ENCODE results near the gene GDA. TPM values are rescaled to one million over a fixed set of nuclear protein-coding genes. Genes with fewer than 3 reads are reported as not detected.

The GDA gene
- total RNA-seq, 2 donors from 2014 or later, result 1.6 to 4.4 TPM

DNA sequence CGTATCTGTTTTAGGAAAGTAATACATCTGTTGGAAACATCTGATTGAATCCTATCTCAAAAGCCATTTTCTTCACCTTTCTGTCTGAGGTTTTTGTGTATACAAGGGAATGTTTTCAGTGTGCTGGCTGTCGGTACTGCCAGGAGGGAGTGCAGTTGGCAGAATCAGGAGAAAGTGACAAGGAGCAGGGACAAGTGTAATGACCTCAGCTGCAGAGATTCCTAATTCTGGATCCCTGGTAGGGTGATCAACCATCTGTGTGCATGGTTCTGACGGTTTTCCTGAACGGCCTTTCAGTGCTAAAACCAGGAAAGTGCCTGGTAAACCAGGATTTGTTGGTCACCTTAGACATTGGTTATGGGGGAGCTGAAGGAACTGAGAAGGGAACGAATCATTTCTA is 1.6 kb upstream of the GDA start:
- no peaks in the 10 kb centered on the region for H3K36me3 ChIP-seq (replicated peaks in 1 of 2; ENCODE audit: insufficient read depth in 1 of 2, low read depth in 2 of 2)
- DNase-seq (no peak), ATAC-seq (no peak)
- no peak overlapping the region for H3K27ac ChIP-seq
- H3K27me3 ChIP-seq, result no peaks in the 10 kb centered on the region
- intact Hi-C loops (cut with DNase I), result no loop called here
- peaks cover 10% of the 10 kb centered on the region for H3K4me1 ChIP-seq
- no peak overlapping the region for H3K4me3 ChIP-seq
- 57 to 59% methylated on average over 5 of the region's 5 CpGs for WGBS, 2 donors
- TF ChIP-seq POLR2A (IDR thresholded peaks at IDR 0.05), result no peak
- TF ChIP-seq CTCF (IDR thresholded peaks at IDR 0.05), result no peak
- no peaks in the 10 kb centered on the region for H3K9me3 ChIP-seq

DNA sequence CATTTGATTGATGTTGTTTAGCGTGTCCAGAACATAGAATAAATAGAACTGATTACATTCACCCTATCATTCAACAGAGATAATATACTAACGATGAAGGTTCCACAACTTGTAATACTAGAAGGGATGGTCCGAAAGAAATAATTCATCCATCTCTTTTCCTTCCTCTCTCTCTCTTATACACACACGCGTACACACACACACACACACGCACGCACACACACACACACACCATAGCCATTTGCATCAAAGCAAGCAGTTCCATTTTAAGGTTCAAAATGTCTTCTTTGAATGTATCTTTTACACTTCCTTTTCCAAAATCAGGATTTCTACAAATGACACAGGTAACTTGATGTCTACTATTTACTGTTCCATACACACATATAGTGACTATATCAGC is 887 bp downstream of the GDA start:
- DNase-seq (no peak), ATAC-seq (no peak)
- no peak overlapping the region for H3K27ac ChIP-seq
- intact Hi-C loops (cut with DNase I), result no loop called here
- TF ChIP-seq CTCF (IDR thresholded peaks at IDR 0.05) (no peak), POLR2A (IDR thresholded peaks at IDR 0.05) (no peak)
- 50 to 61% methylated on average over 7 of the region's 7 CpGs for WGBS, 2 donors
- no peaks in the 10 kb centered on the region for H3K36me3 ChIP-seq (replicated peaks in 1 of 2; ENCODE audit: insufficient read depth in 1 of 2, low read depth in 2 of 2)
- H3K27me3 ChIP-seq, result no peaks in the 10 kb centered on the region
- H3K4me3 ChIP-seq, result no peak overlapping the region
- H3K4me1 ChIP-seq, result peaks cover 10% of the 10 kb centered on the region
- no peaks in the 10 kb centered on the region for H3K9me3 ChIP-seq

GRCh38 chr9:72150661-72151060 is 1.4 kb downstream of the GDA start:
- TF ChIP-seq POLR2A (IDR thresholded peaks at IDR 0.05) (no peak), CTCF (IDR thresholded peaks at IDR 0.05) (no peak)
- intact Hi-C loops (cut with DNase I), result no loop called here
- 60 to 64% methylated on average over 6 of the region's 6 CpGs for WGBS, 2 donors

DNA sequence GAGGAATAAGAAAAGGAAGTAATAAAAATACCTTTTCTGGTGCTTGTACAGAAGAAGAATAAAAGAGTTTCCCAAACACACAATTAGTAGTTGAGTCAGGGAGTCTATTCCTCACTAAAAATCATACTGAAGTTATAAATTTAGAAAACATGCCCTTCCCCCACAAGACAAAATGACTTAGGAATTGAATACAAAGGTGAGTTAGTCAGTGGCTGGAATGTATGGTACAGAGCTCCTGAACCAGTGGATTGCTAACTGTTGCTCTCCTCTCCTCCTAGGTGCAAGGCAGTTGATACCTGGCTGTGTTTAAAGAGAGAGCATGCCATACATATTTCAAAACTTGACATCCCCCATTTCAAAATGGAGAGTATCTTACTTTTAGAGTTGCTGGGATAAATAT is 1.9 kb downstream of the GDA start:
- Histone ChIP-seq H3K4me3 (no peak overlapping the region), H3K4me1 (peaks cover 10% of the 10 kb centered on the region), H3K36me3 (replicated peaks in 1 of 2; ENCODE audit: insufficient read depth in 1 of 2, low read depth in 2 of 2) (no peaks in the 10 kb centered on the region), H3K27ac (no peak overlapping the region), H3K9me3 (peaks cover 0 to 4% (median 0%) of the 10 kb centered on the region in 3 donors), H3K27me3 (no peaks in the 10 kb centered on the region)
- ATAC-seq, result no peak
- intact Hi-C loops (cut with DNase I), result no loop called here
- DNase-seq, result no peak
- TF ChIP-seq POLR2A (IDR thresholded peaks at IDR 0.05) (no peak), CTCF (IDR thresholded peaks at IDR 0.05) (no peak)

More at GRCh38 chr9:72150661-72151060, 1.4 kb downstream of the GDA start:
- no peak overlapping the region for H3K27ac ChIP-seq
- H3K9me3 ChIP-seq, result peaks cover 0 to 4% (median 0%) of the 10 kb centered on the region in 3 donors
- no peaks in the 10 kb centered on the region for H3K27me3 ChIP-seq
- H3K4me3 ChIP-seq, result no peak overlapping the region
- peaks cover 10% of the 10 kb centered on the region for H3K4me1 ChIP-seq
- no peaks in the 10 kb centered on the region for H3K36me3 ChIP-seq (replicated peaks in 1 of 2; ENCODE audit: insufficient read depth in 1 of 2, low read depth in 2 of 2)
- ATAC-seq (no peak), DNase-seq (no peak)

GRCh38 chr9:72154468-72155285 is 5.4 kb downstream of the GDA start:
- Histone ChIP-seq H3K27me3 (no peaks in the 10 kb centered on the region), H3K4me1 (peaks cover 3% of the 10 kb centered on the region), H3K9me3 (peaks cover 0 to 4% (median 0%) of the 10 kb centered on the region in 3 donors), H3K4me3 (no peak overlapping the region), H3K27ac (no peak overlapping the region), H3K36me3 (replicated peaks in 1 of 2; ENCODE audit: insufficient read depth in 1 of 2, low read depth in 2 of 2) (no peaks in the 10 kb centered on the region)
- DNase-seq (no peak), ATAC-seq (no peak)
- 60 to 64% methylated on average over 9 of the region's 9 CpGs for WGBS, 2 donors
- TF ChIP-seq CTCF (IDR thresholded peaks at IDR 0.05), result no peak
- no peak for TF ChIP-seq POLR2A (IDR thresholded peaks at IDR 0.05)
- intact Hi-C loops (cut with DNase I), result no loop called here

Data from body of pancreas (tissue), 4 donors.